HCT116 (cell line): ENCODE data around the gene ETS1. TPM values are rescaled to one million over a fixed set of nuclear protein-coding genes. Genes with fewer than 3 reads are reported as not detected.

ENCODE experiments used
- ATAC-seq: fragments of 200-7000 bp; cut with Tn5 transposase; 2 replicates; pipeline ENCODE4 v1.9.1; 2020; ENCODE audit warnings: mild to moderate bottlenecking, moderate library complexity
- BruUV-seq: library from RNA; stranded (reverse); fragments of 400-500 nt; replicated peaks from 2 replicates; lab custom pipeline; 2021; lab: Mats Ljungman, UMichigan
- CTCF ChIA-PET: fragments of 300-600 bp; sonication (Branson Sonifier 250); formaldehyde crosslinking; loops from one replicate; lab custom pipeline; 2021; ENCODE audit warnings: antibody characterized with exemption; lab: Charles Lee
- POLR2A ChIA-PET: fragments of 300-600, 350-600 bp; sonication (Branson Sonifier 250); formaldehyde crosslinking; loops from one replicate; lab custom pipeline; 2021; ENCODE audit warnings: antibody characterized with exemption; lab: Charles Lee
- RAD21 ChIA-PET, 2 experiments: fragments of 300-600 bp; sonication (Branson Sonifier 250); formaldehyde crosslinking; loops; one replicate each; lab custom pipeline; 2023; ENCODE audit warnings: low total read pairs in 2 of 2; ENCODE audit not compliant: uncharacterized antibody in 2 of 2, unreplicated experiment in 2 of 2, low non-redundant PET in 1 of 2; lab: Charles Lee
- DNase-seq: peaks from one replicate; pipeline ENCODE4 v3.0.0-alpha.2; 2010; ENCODE audit warnings: low read depth, low spot score
- H2AFZ ChIP-seq: fragments of 200-600 bp; shearing (Covaris generic), sonication (generic); 2 replicates; pipeline ENCODE4 v1.6.1; 2017; ENCODE audit warnings: low read depth, mixed run types, mixed read lengths, antibody characterized with exemption, low read length; ENCODE audit not compliant: poor library complexity, severe bottlenecking
- H3K27ac ChIP-seq: 2 replicates; pipeline ENCODE4 v1.5.1; 2012; ENCODE audit warnings: low read depth, low read length
- H3K27me3 ChIP-seq: fragments of 200-600 bp; sonication (generic); 2 replicates; pipeline ENCODE4 v1.6.1; 2016; ENCODE audit warnings: mixed run types, low read length, mixed read lengths; ENCODE audit not compliant: insufficient read depth
- H3K36me3 ChIP-seq, 2 experiments: fragments of 200-500 bp in 1 of 2; fragments of 200-600 bp in 1 of 2; sonication (Bioruptor generic) in 1 of 2; sonication (generic) in 1 of 2; 2 replicates each; pipeline versions ENCODE4 v1.5.1 to v1.6.1; 2014 to 2016; ENCODE audit warnings: low read length in 2 of 2, inconsistent platforms in 1 of 2, mixed read lengths in 1 of 2, mixed run types in 1 of 2; ENCODE audit not compliant: insufficient read depth in 2 of 2, control insufficient read depth in 1 of 2
- H3K4me1 ChIP-seq, 2 experiments: fragments of 200-600 bp in 1 of 2; sonication (generic) in 1 of 2; 2 replicates each; pipeline versions ENCODE4 v1.5.1 to v1.6.1; 2012 to 2017; ENCODE audit warnings: low read length in 2 of 2, inconsistent platforms in 1 of 2, mild to moderate bottlenecking in 1 of 2, mixed read lengths in 1 of 2, mixed run types in 1 of 2, moderate library complexity in 1 of 2; ENCODE audit not compliant: insufficient read depth in 2 of 2, control insufficient read depth in 1 of 2
- H3K4me2 ChIP-seq: fragments of 200-600 bp; sonication (generic); 2 replicates; pipeline ENCODE4 v1.6.1; 2017; ENCODE audit warnings: mixed run types, low read length, mixed read lengths
- H3K4me3 ChIP-seq, 2 experiments: fragments of 200-600 bp in 1 of 2; sonication (generic) in 1 of 2; replicated peaks in 1 of 2; 2 replicates each; pipeline ENCODE4 v1.5.1; 2011 to 2016; ENCODE audit warnings: low read length in 2 of 2, control low read depth in 1 of 2, low read depth in 1 of 2, mild to moderate bottlenecking in 1 of 2, mixed read lengths in 1 of 2, mixed run types in 1 of 2
- H3K79me2 ChIP-seq: fragments of 200-600 bp; sonication (generic); 2 replicates; pipeline ENCODE4 v1.6.1; 2017; ENCODE audit warnings: mild to moderate bottlenecking, mixed run types, low read length, moderate library complexity, mixed read lengths; ENCODE audit not compliant: insufficient read depth
- H3K9ac ChIP-seq: fragments of 200-600 bp; sonication (generic); 2 replicates; pipeline ENCODE4 v1.6.1; 2016; ENCODE audit warnings: low read length, mixed read lengths
- H3K9me2 ChIP-seq: fragments of 200-600 bp; sonication (generic), shearing (Covaris generic); 2 replicates; pipeline ENCODE4 v1.6.1; 2017; ENCODE audit warnings: mixed run types, mild to moderate bottlenecking, moderate library complexity; ENCODE audit not compliant: insufficient read depth
- H3K9me3 ChIP-seq, 2 experiments: fragments of 200-500 bp in 1 of 2; fragments of 200-600 bp in 1 of 2; sonication (Bioruptor generic) in 1 of 2; sonication (generic) in 1 of 2; 2 replicates each; pipeline ENCODE4 v1.6.1; 2014 to 2017; ENCODE audit warnings: low read length in 2 of 2, mixed read lengths in 2 of 2, inconsistent platforms in 1 of 2, low read depth in 1 of 2, mild to moderate bottlenecking in 1 of 2, mixed run types in 1 of 2, moderate library complexity in 1 of 2; ENCODE audit not compliant: control insufficient read depth in 1 of 2, insufficient read depth in 1 of 2
- H4K20me1 ChIP-seq: fragments of 200-600 bp; sonication (generic), shearing (Covaris generic); 2 replicates; pipeline ENCODE4 v1.6.1; 2017; ENCODE audit warnings: mixed run types, mild to moderate bottlenecking, moderate library complexity; ENCODE audit not compliant: insufficient read depth
- CBX3 ChIP-seq: IDR thresholded peaks from 2 replicates; pipeline ENCODE4 v1.6.1; 2012; ENCODE audit warnings: low read depth
- CEBPB ChIP-seq: IDR thresholded peaks from 2 replicates; pipeline ENCODE4 v1.6.1; 2012; ENCODE audit warnings: low read depth
- ELF1 ChIP-seq: IDR thresholded peaks from 2 replicates; pipeline ENCODE4 v1.6.1; 2012; ENCODE audit warnings: low read depth, borderline replicate concordance
- EZH2 ChIP-seq: fragments of 200-600 bp; sonication (generic); IDR thresholded peaks from 2 replicates; pipeline ENCODE4 v1.6.1; 2017; ENCODE audit warnings: antibody characterized with exemption, mixed run types
- FOSL1 ChIP-seq: IDR thresholded peaks from 2 replicates; pipeline ENCODE4 v1.6.1; 2012; ENCODE audit warnings: low read depth
- JUND ChIP-seq: IDR thresholded peaks from 2 replicates; pipeline ENCODE4 v1.6.1; 2012
- MAX ChIP-seq: IDR thresholded peaks from 2 replicates; pipeline ENCODE4 v1.6.1; 2012
- POLR2A ChIP-seq: IDR thresholded peaks from 2 replicates; pipeline ENCODE4 v1.7.0; 2011; ENCODE audit warnings: borderline replicate concordance; ENCODE audit not compliant: insufficient read depth, insufficient read length; ENCODE audit errors: extremely low read depth
- POLR2AphosphoS5 ChIP-seq: IDR thresholded peaks from 2 replicates; pipeline ENCODE4 v1.6.1; 2011; ENCODE audit warnings: mild to moderate bottlenecking, low read depth, low read length, moderate library complexity
- RAD21 ChIP-seq: IDR thresholded peaks from 2 replicates; pipeline ENCODE4 v1.6.1; 2012; ENCODE audit warnings: low read depth, mild to moderate bottlenecking
- SIN3A ChIP-seq: IDR thresholded peaks from 2 replicates; pipeline ENCODE4 v1.6.1; 2012; ENCODE audit warnings: low read depth
- SP1 ChIP-seq: IDR thresholded peaks from 2 replicates; pipeline ENCODE4 v1.6.1; 2012; ENCODE audit warnings: low read depth
- TCF7L2 ChIP-seq: IDR thresholded peaks from 2 replicates; pipeline ENCODE4 v1.7.0; 2011; ENCODE audit warnings: borderline replicate concordance, inconsistent platforms; ENCODE audit not compliant: insufficient read depth, insufficient read length; ENCODE audit errors: extremely low read depth
- ZBTB33 ChIP-seq: IDR thresholded peaks from 2 replicates; pipeline ENCODE4 v1.6.1; 2011; ENCODE audit warnings: mild to moderate bottlenecking, low read length, moderate library complexity; ENCODE audit not compliant: insufficient replicate concordance; ENCODE audit errors: extremely low read depth
- ZNF274 ChIP-seq: fragments of 200-500 bp; sonication (Bioruptor generic); IDR thresholded peaks from 2 replicates; pipeline ENCODE4 v1.6.1; 2014; ENCODE audit warnings: mild to moderate bottlenecking, low read depth, low read length, inconsistent platforms
- intact Hi-C: fragments of 100-400 bp; cut with micrococcal nuclease; formaldehyde crosslinking; loops from 2 replicates; pipeline ENCODE4 v1.10.0; 2022
- total RNA-seq: library from RNA; stranded (reverse); gene quantifications from one replicate; pipeline ENCODE4 v1.2.1, GENCODE V29; 2021; ENCODE audit not compliant: unreplicated experiment
- TF ChIP-seq, protein P1 (sequence below): IDR thresholded peaks from 2 replicates; pipeline ENCODE4 v1.6.1; 2012; ENCODE audit warnings: low read depth
- TF ChIP-seq, protein P2 (sequence below): IDR thresholded peaks from 2 replicates; pipeline ENCODE4 v1.6.1; 2012

ETS1 gene
- total RNA-seq, 1 experiment from 2014 or later: 9.2 TPM

DNA sequence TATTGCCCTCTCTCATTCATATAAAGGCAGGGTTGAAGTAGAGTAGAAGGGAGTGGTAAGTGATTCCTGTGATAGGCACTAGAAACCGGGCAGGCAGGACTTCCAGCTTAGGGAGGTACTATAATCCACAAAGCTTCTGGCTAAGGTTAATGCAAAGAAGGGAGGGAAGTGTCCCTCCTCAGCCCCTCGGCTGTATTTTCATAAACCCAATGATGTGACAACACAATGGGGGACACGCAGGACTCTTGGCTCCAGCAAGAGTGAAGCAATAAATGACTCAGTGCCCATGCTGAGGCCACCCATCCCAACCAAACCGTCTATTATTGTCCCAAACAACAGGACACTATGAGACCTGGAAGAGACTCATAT is 90.7 kb downstream of the ETS1 start:
- peak overlapping the region; percentile 74 for H3K4me2 ChIP-seq
- ATAC-seq: peak; percentile 78
- peak overlapping the region; percentile 67 for H3K27ac ChIP-seq

More for the DNA sequence above, 90.7 kb downstream of the ETS1 start:
- BruUV-seq: TSS peak; percentile 72
- Histone ChIP-seq H3K36me3 (no peaks in the 10 kb centered on the region), H4K20me1 (no peaks in the 10 kb centered on the region), H3K4me3 (peak overlapping the region; percentile 6 to 47; a peak in 3 of 4 replicates), H3K27me3 (no peaks in the 10 kb centered on the region), H3K9me3 (no peaks in the 10 kb centered on the region), H3K9me2 (no peaks in the 10 kb centered on the region), H3K4me1 (peaks cover 21 to 44% of the 10 kb centered on the region in 2 experiments), H3K79me2 (peaks cover 5% of the 10 kb centered on the region; the same call in 1 of the 2 replicates), H3K9ac (peak overlapping the region; percentile 56), H2AFZ (peak overlapping the region; percentile 24)
- no peak for DNase-seq
- ChIA-PET POLR2A (interaction anchor here (0.8 kb wide), 1 partner anchor 48 kb away, joined by 3 read pairs; no protein-coding TSS in a partner anchor), RAD21 (no interaction called here), CTCF (no interaction called here)
- no peak for TF ChIP-seq ZBTB33
- TF ChIP-seq, protein P1, sequence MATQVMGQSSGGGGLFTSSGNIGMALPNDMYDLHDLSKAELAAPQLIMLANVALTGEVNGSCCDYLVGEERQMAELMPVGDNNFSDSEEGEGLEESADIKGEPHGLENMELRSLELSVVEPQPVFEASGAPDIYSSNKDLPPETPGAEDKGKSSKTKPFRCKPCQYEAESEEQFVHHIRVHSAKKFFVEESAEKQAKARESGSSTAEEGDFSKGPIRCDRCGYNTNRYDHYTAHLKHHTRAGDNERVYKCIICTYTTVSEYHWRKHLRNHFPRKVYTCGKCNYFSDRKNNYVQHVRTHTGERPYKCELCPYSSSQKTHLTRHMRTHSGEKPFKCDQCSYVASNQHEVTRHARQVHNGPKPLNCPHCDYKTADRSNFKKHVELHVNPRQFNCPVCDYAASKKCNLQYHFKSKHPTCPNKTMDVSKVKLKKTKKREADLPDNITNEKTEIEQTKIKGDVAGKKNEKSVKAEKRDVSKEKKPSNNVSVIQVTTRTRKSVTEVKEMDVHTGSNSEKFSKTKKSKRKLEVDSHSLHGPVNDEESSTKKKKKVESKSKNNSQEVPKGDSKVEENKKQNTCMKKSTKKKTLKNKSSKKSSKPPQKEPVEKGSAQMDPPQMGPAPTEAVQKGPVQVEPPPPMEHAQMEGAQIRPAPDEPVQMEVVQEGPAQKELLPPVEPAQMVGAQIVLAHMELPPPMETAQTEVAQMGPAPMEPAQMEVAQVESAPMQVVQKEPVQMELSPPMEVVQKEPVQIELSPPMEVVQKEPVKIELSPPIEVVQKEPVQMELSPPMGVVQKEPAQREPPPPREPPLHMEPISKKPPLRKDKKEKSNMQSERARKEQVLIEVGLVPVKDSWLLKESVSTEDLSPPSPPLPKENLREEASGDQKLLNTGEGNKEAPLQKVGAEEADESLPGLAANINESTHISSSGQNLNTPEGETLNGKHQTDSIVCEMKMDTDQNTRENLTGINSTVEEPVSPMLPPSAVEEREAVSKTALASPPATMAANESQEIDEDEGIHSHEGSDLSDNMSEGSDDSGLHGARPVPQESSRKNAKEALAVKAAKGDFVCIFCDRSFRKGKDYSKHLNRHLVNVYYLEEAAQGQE: no peak
- no peak for TF ChIP-seq ZNF274
- peak; percentile 30; the same call in 1 of the 2 replicates for TF ChIP-seq JUND
- no peak for TF ChIP-seq EZH2
- TF ChIP-seq SP1: no peak; the same call in 1 of the 2 replicates
- TF ChIP-seq CEBPB: peak; percentile 95
- no peak for TF ChIP-seq RAD21
- no peak for TF ChIP-seq ELF1
- TF ChIP-seq MAX: no peak
- no peak for TF ChIP-seq POLR2AphosphoS5
- TF ChIP-seq, protein P2, sequence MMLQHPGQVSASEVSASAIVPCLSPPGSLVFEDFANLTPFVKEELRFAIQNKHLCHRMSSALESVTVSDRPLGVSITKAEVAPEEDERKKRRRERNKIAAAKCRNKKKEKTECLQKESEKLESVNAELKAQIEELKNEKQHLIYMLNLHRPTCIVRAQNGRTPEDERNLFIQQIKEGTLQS: no peak
- no peak; the same call in 1 of the 2 replicates for TF ChIP-seq CBX3
- TF ChIP-seq FOSL1: 0 out of 2 replicates have a peak, but pooled peaks have one; percentile 69
- TF ChIP-seq TCF7L2: no peak
- TF ChIP-seq SIN3A: no peak
- no peak for TF ChIP-seq POLR2A
- intact Hi-C loops: loop anchor here (2.0 kb wide), 2 partner anchors 26 to 48 kb away; no protein-coding TSS in a partner anchor
